Lower lobe of right lung (tissue), 2 donors: Measurements from ENCODE around the gene FAM98A. TPM values are rescaled to one million over a fixed set of nuclear protein-coding genes. Genes with fewer than 3 reads are reported as not detected.

Experiments used
- ATAC-seq, 2 donors: fragments of 200-7000 bp; cut with Tn5 transposase; one replicate each; pipeline ENCODE4 v1.9.1; 2020 to 2022; ENCODE audit warnings: mild to moderate bottlenecking in 2 of 2, moderate library complexity in 2 of 2
- DNase-seq: peaks from one replicate; pipeline ENCODE4 v3.0.0-alpha.2; 2020
- H3K27ac ChIP-seq: fragments of 200-600 bp; one replicate; pipeline ENCODE4 v1.8.0; 2022
- H3K27me3 ChIP-seq: fragments of 200-600 bp; one replicate; pipeline ENCODE4 v1.8.0; 2022; ENCODE audit warnings: low read depth
- H3K36me3 ChIP-seq: fragments of 200-600 bp; one replicate; pipeline ENCODE4 v1.8.0; 2022; ENCODE audit warnings: mild to moderate bottlenecking
- H3K4me1 ChIP-seq: fragments of 200-600 bp; one replicate; pipeline ENCODE4 v1.8.0; 2022
- H3K4me3 ChIP-seq: fragments of 200-600 bp; one replicate; pipeline ENCODE4 v1.8.0; 2022; ENCODE audit warnings: mild to moderate bottlenecking
- H3K9me3 ChIP-seq: fragments of 200-600 bp; one replicate; pipeline ENCODE4 v1.8.0; 2022
- intact Hi-C: fragments of 100-400 bp; cut with DNase I; formaldehyde crosslinking; loops from one replicate; pipeline ENCODE4 v1.11.0; 2022
- total RNA-seq: library from RNA; stranded (reverse); fragmentation: NEBNext Ultra II Directional; extraction: Animal tissue kit (Norgen Biotek cat#: 25700); gene quantifications from one replicate; pipeline ENCODE4 v1.2.1, GENCODE V29; 2021
- TF ChIP-seq, protein P1 (sequence below): fragments of 200-600 bp; IDR thresholded peaks from one replicate; pipeline ENCODE4 v1.8.0; 2022; ENCODE audit warnings: antibody characterized with exemption, mild to moderate bottlenecking
- donor health status: DM: no; HTN: yes; CAD: no; lungs with severe emphysema.

Gene FAM98A
- total RNA-seq, 1 donor from 2014 or later, result 40.4 TPM

DNA sequence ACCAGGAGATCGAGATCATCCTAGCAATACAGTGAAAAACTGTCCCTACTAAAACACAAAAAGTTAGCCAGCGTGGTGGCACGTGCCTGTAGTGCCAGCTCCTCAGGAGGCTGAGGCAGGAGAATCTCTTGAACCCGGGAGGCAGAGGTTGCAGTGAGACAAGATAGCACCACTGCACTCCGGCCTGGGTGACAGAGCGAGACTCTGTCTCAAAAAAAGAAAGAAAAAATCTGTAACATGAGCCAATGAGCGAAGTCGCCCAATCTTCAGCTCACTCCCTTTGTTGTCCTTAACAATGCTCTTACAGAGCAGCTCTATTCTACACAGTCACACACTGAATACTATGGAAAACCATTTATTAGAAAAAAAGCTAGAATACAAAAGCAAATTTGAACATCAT is 22.0 kb downstream of the FAM98A start:
- Histone ChIP-seq H3K9me3 (no peaks in the 10 kb centered on the region), H3K36me3 (no peaks in the 10 kb centered on the region), H3K27ac (no peak overlapping the region), H3K4me1 (peaks cover 11% of the 10 kb centered on the region), H3K27me3 (no peaks in the 10 kb centered on the region), H3K4me3 (no peak overlapping the region)
- TF ChIP-seq, protein P1, sequence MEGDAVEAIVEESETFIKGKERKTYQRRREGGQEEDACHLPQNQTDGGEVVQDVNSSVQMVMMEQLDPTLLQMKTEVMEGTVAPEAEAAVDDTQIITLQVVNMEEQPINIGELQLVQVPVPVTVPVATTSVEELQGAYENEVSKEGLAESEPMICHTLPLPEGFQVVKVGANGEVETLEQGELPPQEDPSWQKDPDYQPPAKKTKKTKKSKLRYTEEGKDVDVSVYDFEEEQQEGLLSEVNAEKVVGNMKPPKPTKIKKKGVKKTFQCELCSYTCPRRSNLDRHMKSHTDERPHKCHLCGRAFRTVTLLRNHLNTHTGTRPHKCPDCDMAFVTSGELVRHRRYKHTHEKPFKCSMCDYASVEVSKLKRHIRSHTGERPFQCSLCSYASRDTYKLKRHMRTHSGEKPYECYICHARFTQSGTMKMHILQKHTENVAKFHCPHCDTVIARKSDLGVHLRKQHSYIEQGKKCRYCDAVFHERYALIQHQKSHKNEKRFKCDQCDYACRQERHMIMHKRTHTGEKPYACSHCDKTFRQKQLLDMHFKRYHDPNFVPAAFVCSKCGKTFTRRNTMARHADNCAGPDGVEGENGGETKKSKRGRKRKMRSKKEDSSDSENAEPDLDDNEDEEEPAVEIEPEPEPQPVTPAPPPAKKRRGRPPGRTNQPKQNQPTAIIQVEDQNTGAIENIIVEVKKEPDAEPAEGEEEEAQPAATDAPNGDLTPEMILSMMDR, result no peak
- DNase-seq (no peak), ATAC-seq (no peak)
- intact Hi-C loops, result no loop called here

DNA sequence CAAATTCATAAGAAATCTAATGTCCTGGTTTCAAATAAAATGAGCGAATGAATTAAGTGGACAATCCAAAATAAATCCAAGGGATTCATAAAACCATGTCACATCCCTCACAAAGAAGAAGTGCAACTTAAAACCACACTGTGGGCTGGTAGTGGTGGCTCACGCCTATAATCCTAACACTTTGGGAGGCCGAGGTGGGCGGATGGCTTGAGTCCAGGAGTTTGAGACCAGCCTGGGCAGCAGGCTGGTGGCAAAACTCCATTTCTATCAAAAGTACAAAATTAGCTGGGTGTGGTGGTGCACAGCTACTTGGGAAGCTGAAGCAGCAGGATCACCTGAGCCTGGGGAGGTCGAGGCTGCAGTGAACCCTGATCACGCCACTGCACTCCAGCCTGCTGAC is 25.4 kb downstream of the FAM98A start:
- Histone ChIP-seq H3K9me3 (no peaks in the 10 kb centered on the region), H3K27ac (no peak overlapping the region), H3K4me3 (no peak overlapping the region), H3K4me1 (peaks cover 4% of the 10 kb centered on the region), H3K36me3 (no peaks in the 10 kb centered on the region), H3K27me3 (no peaks in the 10 kb centered on the region)
- intact Hi-C loops, result no loop called here
- no peak for DNase-seq
- TF ChIP-seq, protein P1, result no peak
- no peak for ATAC-seq

DNA sequence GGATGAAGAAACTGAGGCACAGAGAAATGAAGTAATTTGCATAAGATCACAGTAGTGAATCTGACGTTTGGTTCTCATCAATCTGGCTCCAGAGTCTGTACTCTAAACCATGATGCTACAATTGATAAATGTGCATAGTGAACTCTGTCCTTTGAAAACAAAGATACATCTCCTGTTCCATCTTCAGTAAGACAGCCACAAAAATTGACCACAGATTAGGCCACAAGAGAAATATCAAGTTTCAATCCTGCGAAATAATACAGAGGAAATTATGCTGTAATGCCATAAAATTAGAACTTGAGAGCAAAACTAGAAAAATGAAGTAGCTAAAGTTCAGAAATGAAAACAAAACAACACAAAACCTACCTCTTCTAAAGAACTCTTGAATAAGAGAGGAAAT is 28.4 kb downstream of the FAM98A start:
- no peak for DNase-seq
- intact Hi-C loops, result no loop called here
- H3K36me3 ChIP-seq, result no peaks in the 10 kb centered on the region
- H3K4me3 ChIP-seq, result no peak overlapping the region
- H3K27ac ChIP-seq, result no peak overlapping the region
- H3K4me1 ChIP-seq, result no peaks in the 10 kb centered on the region
- no peak for ATAC-seq
- TF ChIP-seq, protein P1, result no peak
- H3K9me3 ChIP-seq, result no peaks in the 10 kb centered on the region
- H3K27me3 ChIP-seq, result no peaks in the 10 kb centered on the region

DNA sequence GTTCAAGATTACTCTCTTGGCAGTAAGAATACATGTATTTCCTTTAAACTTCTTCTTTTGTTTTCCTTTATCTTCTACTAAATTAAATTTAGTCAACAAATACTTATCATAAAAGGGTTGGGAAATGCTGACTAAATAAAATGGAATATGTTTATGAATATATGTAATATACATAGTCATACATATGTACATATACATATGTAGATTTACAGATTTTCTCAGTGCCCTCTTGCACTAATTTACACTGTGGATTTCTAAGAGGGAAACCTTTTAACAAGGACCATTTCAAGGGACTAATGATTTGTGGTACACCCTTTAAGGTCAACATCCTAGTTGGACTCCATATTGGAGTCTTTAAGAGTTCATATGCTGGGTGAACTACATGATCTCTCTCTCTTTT is 37.2 kb downstream of the FAM98A start:
- TF ChIP-seq, protein P1, result no peak
- no peaks in the 10 kb centered on the region for H3K36me3 ChIP-seq
- H3K27ac ChIP-seq, result no peak overlapping the region
- H3K4me3 ChIP-seq, result no peak overlapping the region
- DNase-seq (no peak), ATAC-seq (no peak)
- no peaks in the 10 kb centered on the region for H3K9me3 ChIP-seq
- no peaks in the 10 kb centered on the region for H3K27me3 ChIP-seq
- H3K4me1 ChIP-seq, result no peaks in the 10 kb centered on the region
- intact Hi-C loops, result no loop called here

DNA sequence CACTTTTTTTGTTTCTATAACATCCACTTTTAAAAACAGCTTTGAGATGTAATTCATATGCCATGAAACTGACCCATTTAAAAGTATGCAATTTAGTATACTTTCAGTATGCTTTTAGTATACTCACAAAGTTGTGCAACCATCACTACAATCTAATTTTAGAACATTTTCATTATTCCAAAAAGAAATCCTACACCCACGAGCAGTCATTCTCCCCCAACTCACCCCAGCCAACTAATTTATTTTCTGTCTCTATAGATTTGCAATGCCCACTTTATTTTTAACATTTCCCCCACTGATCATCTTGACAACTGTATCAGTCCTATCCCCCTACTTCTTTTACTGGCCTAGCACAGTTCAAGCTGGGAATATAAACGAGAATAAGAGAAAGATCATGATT is 39.1 kb downstream of the FAM98A start:
- Histone ChIP-seq H3K27ac (no peak overlapping the region), H3K9me3 (no peaks in the 10 kb centered on the region), H3K4me1 (peaks cover 2% of the 10 kb centered on the region), H3K36me3 (no peaks in the 10 kb centered on the region), H3K27me3 (no peaks in the 10 kb centered on the region), H3K4me3 (no peak overlapping the region)
- DNase-seq (no peak), ATAC-seq (no peak)
- intact Hi-C loops, result no loop called here
- TF ChIP-seq, protein P1, result no peak

DNA sequence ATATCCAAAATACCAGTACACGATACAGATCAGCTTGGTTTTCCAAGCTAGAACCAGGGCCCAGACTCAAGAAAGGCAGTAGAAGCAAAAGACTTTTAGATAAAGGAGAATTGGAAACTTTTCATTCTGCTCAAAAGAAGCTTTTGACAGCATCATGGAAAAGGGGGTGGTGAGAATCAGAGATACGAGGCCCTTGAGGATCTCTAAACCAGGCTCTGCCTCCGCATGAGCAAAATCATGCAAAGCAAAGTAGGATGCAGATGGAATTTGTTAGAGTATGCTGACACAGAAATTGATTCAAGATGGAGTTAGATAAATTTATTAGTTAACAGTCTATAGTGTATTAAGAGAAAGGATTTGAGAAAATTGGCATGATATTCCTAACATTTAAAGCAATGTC is 39.8 kb downstream of the FAM98A start:
- Histone ChIP-seq H3K4me3 (no peak overlapping the region), H3K36me3 (no peaks in the 10 kb centered on the region), H3K27me3 (no peaks in the 10 kb centered on the region), H3K9me3 (no peaks in the 10 kb centered on the region), H3K4me1 (peaks cover 9% of the 10 kb centered on the region), H3K27ac (no peak overlapping the region)
- DNase-seq (no peak), ATAC-seq (no peak)
- TF ChIP-seq, protein P1, result no peak
- intact Hi-C loops, result no loop called here
